Measurements from ENCODE around the gene BBS9.

DNA sequence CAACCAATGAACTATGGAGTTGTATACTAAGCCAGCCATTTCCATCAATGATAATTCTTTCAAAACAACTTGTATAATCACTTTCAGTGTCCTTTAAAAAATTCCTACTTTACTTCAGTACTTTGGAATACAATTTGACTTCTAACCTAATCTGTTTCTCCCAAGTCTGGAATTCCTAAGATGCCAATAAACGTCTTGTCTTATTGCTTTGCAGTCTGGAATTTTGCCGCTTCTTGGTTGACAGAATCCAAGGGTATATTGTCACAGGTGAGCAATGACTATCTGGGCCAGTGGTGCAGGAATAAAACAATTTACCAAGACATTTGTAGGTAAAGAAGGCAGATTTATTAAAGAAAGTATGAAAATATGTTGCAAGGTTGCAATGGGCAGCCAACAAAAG is 42.0 kb upstream of the BBS9 start:
- TF ChIP-seq, protein P1, sequence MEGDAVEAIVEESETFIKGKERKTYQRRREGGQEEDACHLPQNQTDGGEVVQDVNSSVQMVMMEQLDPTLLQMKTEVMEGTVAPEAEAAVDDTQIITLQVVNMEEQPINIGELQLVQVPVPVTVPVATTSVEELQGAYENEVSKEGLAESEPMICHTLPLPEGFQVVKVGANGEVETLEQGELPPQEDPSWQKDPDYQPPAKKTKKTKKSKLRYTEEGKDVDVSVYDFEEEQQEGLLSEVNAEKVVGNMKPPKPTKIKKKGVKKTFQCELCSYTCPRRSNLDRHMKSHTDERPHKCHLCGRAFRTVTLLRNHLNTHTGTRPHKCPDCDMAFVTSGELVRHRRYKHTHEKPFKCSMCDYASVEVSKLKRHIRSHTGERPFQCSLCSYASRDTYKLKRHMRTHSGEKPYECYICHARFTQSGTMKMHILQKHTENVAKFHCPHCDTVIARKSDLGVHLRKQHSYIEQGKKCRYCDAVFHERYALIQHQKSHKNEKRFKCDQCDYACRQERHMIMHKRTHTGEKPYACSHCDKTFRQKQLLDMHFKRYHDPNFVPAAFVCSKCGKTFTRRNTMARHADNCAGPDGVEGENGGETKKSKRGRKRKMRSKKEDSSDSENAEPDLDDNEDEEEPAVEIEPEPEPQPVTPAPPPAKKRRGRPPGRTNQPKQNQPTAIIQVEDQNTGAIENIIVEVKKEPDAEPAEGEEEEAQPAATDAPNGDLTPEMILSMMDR (IDR thresholded peaks at IDR 0.05): no peak
- TF ChIP-seq POLR2AphosphoS5 (IDR thresholded peaks at IDR 0.05) (no peak), POLR2A (IDR thresholded peaks at IDR 0.05) (no peak), EP300 (IDR thresholded peaks at IDR 0.05) (no peak)

Measured in suprapubic skin (tissue), 4 donors.